GM21528 (cell line): ENCODE measurements around the gene DNTT.

ENCODE experiments used
- ATAC-seq: cut with Tn5 transposase; IDR thresholded peaks from one replicate; pipeline ENCODE4 v1.9.1; 2021; ENCODE audit warnings: mild to moderate bottlenecking, moderate library complexity; ENCODE audit not compliant: unreplicated experiment, low FRiP score

Gene DNTT

GRCh38 chr10:96304230-96304629 lies at the start of gene DNTT:
Gene DNTT, plus strand, starts transcription at chr10:96304434. Its CDS starts 64 bp downstream, at chr10:96304498.
- ATAC-seq: no peak

GRCh38 chr10:96254976-96255375 lies 49.3 kb upstream of the DNTT start:
- ATAC-seq: no peak

- no peak for ATAC-seq
These were observed 48.5 kb upstream of the DNTT start for GRCh38 chr10:96255549-96256333.

GRCh38 chr10:96257944-96258343 lies 46.3 kb upstream of the DNTT start:
- ATAC-seq: no peak

GRCh38 chr10:96259150-96259549 lies 45.1 kb upstream of the DNTT start:
- ATAC-seq: no peak

- no peak for ATAC-seq
These were observed 44.2 kb upstream of the DNTT start for GRCh38 chr10:96260014-96260413.

GRCh38 chr10:96261132-96261531 lies 43.1 kb upstream of the DNTT start:
- no peak for ATAC-seq

GRCh38 chr10:96261930-96262329 lies 42.3 kb upstream of the DNTT start:
- ATAC-seq: no peak

GRCh38 chr10:96263176-96263575 lies 41.1 kb upstream of the DNTT start:
- ATAC-seq: no peak

GRCh38 chr10:96263669-96264068 lies 40.6 kb upstream of the DNTT start:
- no peak for ATAC-seq

GRCh38 chr10:96264938-96265337 lies 39.3 kb upstream of the DNTT start:
- ATAC-seq: no peak

- ATAC-seq: no peak
These were observed 38.0 kb upstream of the DNTT start for GRCh38 chr10:96266118-96266770.

- no peak for ATAC-seq
These were observed 37.0 kb upstream of the DNTT start for GRCh38 chr10:96267234-96267705.

- ATAC-seq: no peak
These were observed 35.8 kb upstream of the DNTT start for GRCh38 chr10:96268341-96268909.

- no peak for ATAC-seq
These were observed 34.6 kb upstream of the DNTT start for GRCh38 chr10:96269438-96270300.

GRCh38 chr10:96270571-96270970 lies 33.7 kb upstream of the DNTT start:
- no peak for ATAC-seq

GRCh38 chr10:96271016-96271815 lies 33.0 kb upstream of the DNTT start, which contains the start of gene BLNK:
Gene BLNK, minus strand, starts transcription at chr10:96271569. Its CDS starts 171 bp downstream, at chr10:96271398.
- ATAC-seq: peak; percentile 59

- no peak for ATAC-seq
These were observed 31.6 kb upstream of the DNTT start for GRCh38 chr10:96272316-96273280.
